HCT116 (cell line): ENCODE measurements around the gene NHLRC1. TPM values are rescaled to one million over a fixed set of nuclear protein-coding genes. Genes with fewer than 3 reads are reported as not detected.

Experiments used
- ATAC-seq: fragments of 200-7000 bp; cut with Tn5 transposase; 2 replicates; pipeline ENCODE4 v1.9.1; 2020; ENCODE audit warnings: mild to moderate bottlenecking, moderate library complexity
- BruUV-seq: library from RNA; stranded (reverse); fragments of 400-500 nt; replicated peaks from 2 replicates; lab custom pipeline; 2021; lab: Mats Ljungman, UMichigan
- CTCF ChIA-PET: fragments of 300-600 bp; sonication (Branson Sonifier 250); formaldehyde crosslinking; loops from one replicate; lab custom pipeline; 2021; ENCODE audit warnings: antibody characterized with exemption; lab: Charles Lee
- POLR2A ChIA-PET: fragments of 300-600, 350-600 bp; sonication (Branson Sonifier 250); formaldehyde crosslinking; loops from one replicate; lab custom pipeline; 2021; ENCODE audit warnings: antibody characterized with exemption; lab: Charles Lee
- RAD21 ChIA-PET, 2 experiments: fragments of 300-600 bp; sonication (Branson Sonifier 250); formaldehyde crosslinking; loops; one replicate each; lab custom pipeline; 2023; ENCODE audit warnings: low total read pairs in 2 of 2; ENCODE audit not compliant: uncharacterized antibody in 2 of 2, unreplicated experiment in 2 of 2, low non-redundant PET in 1 of 2; lab: Charles Lee
- DNase-seq: peaks from one replicate; pipeline ENCODE4 v3.0.0-alpha.2; 2010; ENCODE audit warnings: low read depth, low spot score
- H2AFZ ChIP-seq: fragments of 200-600 bp; shearing (Covaris generic), sonication (generic); 2 replicates; pipeline ENCODE4 v1.6.1; 2017; ENCODE audit warnings: low read depth, mixed run types, mixed read lengths, antibody characterized with exemption, low read length; ENCODE audit not compliant: poor library complexity, severe bottlenecking
- H3K27ac ChIP-seq: 2 replicates; pipeline ENCODE4 v1.5.1; 2012; ENCODE audit warnings: low read depth, low read length
- H3K27me3 ChIP-seq: fragments of 200-600 bp; sonication (generic); 2 replicates; pipeline ENCODE4 v1.6.1; 2016; ENCODE audit warnings: mixed run types, low read length, mixed read lengths; ENCODE audit not compliant: insufficient read depth
- H3K36me3 ChIP-seq, 2 experiments: fragments of 200-500 bp in 1 of 2; fragments of 200-600 bp in 1 of 2; sonication (Bioruptor generic) in 1 of 2; sonication (generic) in 1 of 2; 2 replicates each; pipeline versions ENCODE4 v1.5.1 to v1.6.1; 2014 to 2016; ENCODE audit warnings: low read length in 2 of 2, inconsistent platforms in 1 of 2, mixed read lengths in 1 of 2, mixed run types in 1 of 2; ENCODE audit not compliant: insufficient read depth in 2 of 2, control insufficient read depth in 1 of 2
- H3K4me1 ChIP-seq, 2 experiments: fragments of 200-600 bp in 1 of 2; sonication (generic) in 1 of 2; 2 replicates each; pipeline versions ENCODE4 v1.5.1 to v1.6.1; 2012 to 2017; ENCODE audit warnings: low read length in 2 of 2, inconsistent platforms in 1 of 2, mild to moderate bottlenecking in 1 of 2, mixed read lengths in 1 of 2, mixed run types in 1 of 2, moderate library complexity in 1 of 2; ENCODE audit not compliant: insufficient read depth in 2 of 2, control insufficient read depth in 1 of 2
- H3K4me2 ChIP-seq: fragments of 200-600 bp; sonication (generic); 2 replicates; pipeline ENCODE4 v1.6.1; 2017; ENCODE audit warnings: mixed run types, low read length, mixed read lengths
- H3K4me3 ChIP-seq, 2 experiments: fragments of 200-600 bp in 1 of 2; sonication (generic) in 1 of 2; replicated peaks in 1 of 2; 2 replicates each; pipeline ENCODE4 v1.5.1; 2011 to 2016; ENCODE audit warnings: low read length in 2 of 2, control low read depth in 1 of 2, low read depth in 1 of 2, mild to moderate bottlenecking in 1 of 2, mixed read lengths in 1 of 2, mixed run types in 1 of 2
- H3K79me2 ChIP-seq: fragments of 200-600 bp; sonication (generic); 2 replicates; pipeline ENCODE4 v1.6.1; 2017; ENCODE audit warnings: mild to moderate bottlenecking, mixed run types, low read length, moderate library complexity, mixed read lengths; ENCODE audit not compliant: insufficient read depth
- H3K9ac ChIP-seq: fragments of 200-600 bp; sonication (generic); 2 replicates; pipeline ENCODE4 v1.6.1; 2016; ENCODE audit warnings: low read length, mixed read lengths
- H3K9me2 ChIP-seq: fragments of 200-600 bp; sonication (generic), shearing (Covaris generic); 2 replicates; pipeline ENCODE4 v1.6.1; 2017; ENCODE audit warnings: mixed run types, mild to moderate bottlenecking, moderate library complexity; ENCODE audit not compliant: insufficient read depth
- H3K9me3 ChIP-seq, 2 experiments: fragments of 200-500 bp in 1 of 2; fragments of 200-600 bp in 1 of 2; sonication (Bioruptor generic) in 1 of 2; sonication (generic) in 1 of 2; 2 replicates each; pipeline ENCODE4 v1.6.1; 2014 to 2017; ENCODE audit warnings: low read length in 2 of 2, mixed read lengths in 2 of 2, inconsistent platforms in 1 of 2, low read depth in 1 of 2, mild to moderate bottlenecking in 1 of 2, mixed run types in 1 of 2, moderate library complexity in 1 of 2; ENCODE audit not compliant: control insufficient read depth in 1 of 2, insufficient read depth in 1 of 2
- H4K20me1 ChIP-seq: fragments of 200-600 bp; sonication (generic), shearing (Covaris generic); 2 replicates; pipeline ENCODE4 v1.6.1; 2017; ENCODE audit warnings: mixed run types, mild to moderate bottlenecking, moderate library complexity; ENCODE audit not compliant: insufficient read depth
- EZH2 ChIP-seq: fragments of 200-600 bp; sonication (generic); IDR thresholded peaks from 2 replicates; pipeline ENCODE4 v1.6.1; 2017; ENCODE audit warnings: antibody characterized with exemption, mixed run types
- EZH2phosphoT487 ChIP-seq: fragments of 200-600 bp; IDR thresholded peaks from 2 replicates; pipeline ENCODE4 v1.6.1; 2018; ENCODE audit warnings: antibody characterized with exemption, borderline replicate concordance
- POLR2AphosphoS5 ChIP-seq: IDR thresholded peaks from 2 replicates; pipeline ENCODE4 v1.6.1; 2011; ENCODE audit warnings: mild to moderate bottlenecking, low read depth, low read length, moderate library complexity
- SIN3A ChIP-seq: IDR thresholded peaks from 2 replicates; pipeline ENCODE4 v1.6.1; 2012; ENCODE audit warnings: low read depth
- TCF7L2 ChIP-seq: IDR thresholded peaks from 2 replicates; pipeline ENCODE4 v1.7.0; 2011; ENCODE audit warnings: borderline replicate concordance, inconsistent platforms; ENCODE audit not compliant: insufficient read depth, insufficient read length; ENCODE audit errors: extremely low read depth
- ZNF274 ChIP-seq: fragments of 200-500 bp; sonication (Bioruptor generic); IDR thresholded peaks from 2 replicates; pipeline ENCODE4 v1.6.1; 2014; ENCODE audit warnings: mild to moderate bottlenecking, low read depth, low read length, inconsistent platforms
- intact Hi-C: fragments of 100-400 bp; cut with micrococcal nuclease; formaldehyde crosslinking; loops from 2 replicates; pipeline ENCODE4 v1.10.0; 2022
- total RNA-seq: library from RNA; stranded (reverse); gene quantifications from one replicate; pipeline ENCODE4 v1.2.1, GENCODE V29; 2021; ENCODE audit not compliant: unreplicated experiment
- TF ChIP-seq, protein P1 (sequence below): IDR thresholded peaks from 2 replicates; pipeline ENCODE4 v1.6.1; 2012
- TF ChIP-seq, protein P2 (sequence below): IDR thresholded peaks from 2 replicates; pipeline ENCODE4 v1.6.1; 2011; ENCODE audit warnings: mild to moderate bottlenecking, low read length, moderate library complexity; ENCODE audit not compliant: insufficient replicate concordance; ENCODE audit errors: extremely low read depth

The NHLRC1 gene
- total RNA-seq, 1 experiment from 2014 or later = not detected

DNA sequence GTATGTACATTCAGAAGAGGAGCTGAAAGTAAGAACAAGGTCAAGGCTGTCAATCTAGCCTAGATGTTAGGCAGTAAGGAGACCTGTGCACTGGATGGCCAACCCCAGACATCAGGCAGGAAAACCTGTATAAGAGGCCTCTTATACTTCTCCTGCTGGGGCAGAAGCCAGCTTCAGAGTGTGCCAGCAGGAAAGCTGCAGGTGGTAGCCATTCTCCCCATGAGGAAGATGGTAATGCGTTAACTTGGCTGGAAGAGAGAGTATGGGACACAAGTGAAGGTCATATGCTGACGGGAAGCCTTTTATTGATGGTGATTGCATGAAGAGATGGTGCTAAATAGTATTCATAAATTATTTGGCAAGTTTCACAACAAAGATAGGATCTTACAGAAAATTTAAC, 20.6 kb downstream of the NHLRC1 start (continued):
- TF ChIP-seq TCF7L2 = no peak
- no peak for TF ChIP-seq SIN3A
- no peak for TF ChIP-seq EZH2
- no peak for TF ChIP-seq POLR2AphosphoS5
- TF ChIP-seq, protein P1, sequence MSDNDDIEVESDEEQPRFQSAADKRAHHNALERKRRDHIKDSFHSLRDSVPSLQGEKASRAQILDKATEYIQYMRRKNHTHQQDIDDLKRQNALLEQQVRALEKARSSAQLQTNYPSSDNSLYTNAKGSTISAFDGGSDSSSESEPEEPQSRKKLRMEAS = no peak
- no peak for TF ChIP-seq ZNF274
- TF ChIP-seq, all 23 proteins: peak for 0

DNA sequence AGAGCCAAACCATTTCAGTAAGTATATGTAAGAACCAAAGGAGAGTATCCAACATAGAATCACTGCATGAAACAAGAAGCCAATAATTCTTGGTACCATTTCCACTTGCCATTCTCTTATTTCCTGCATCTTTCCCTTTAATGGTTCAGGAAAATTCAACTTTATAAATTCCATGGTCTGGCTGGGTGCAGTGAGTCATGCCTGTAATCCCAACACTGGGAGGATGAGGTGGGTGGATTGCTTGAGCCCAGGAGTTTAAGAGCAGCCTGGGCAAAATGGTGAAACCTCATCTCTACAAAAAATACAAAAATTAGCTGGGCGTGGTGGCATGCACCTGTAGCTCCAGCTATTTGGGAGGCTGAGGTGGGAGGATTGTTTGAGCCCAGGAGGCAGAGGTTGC, 21.2 kb downstream of the NHLRC1 start:
- H3K27me3 ChIP-seq = no peaks in the 10 kb centered on the region
- no peaks in the 10 kb centered on the region for H3K4me1 ChIP-seq
- no peaks in the 10 kb centered on the region for H3K79me2 ChIP-seq
- no peak overlapping the region for H3K4me3 ChIP-seq
- no TSS peak for BruUV-seq
- H3K4me2 ChIP-seq = no peak overlapping the region
- TF ChIP-seq, protein P2, sequence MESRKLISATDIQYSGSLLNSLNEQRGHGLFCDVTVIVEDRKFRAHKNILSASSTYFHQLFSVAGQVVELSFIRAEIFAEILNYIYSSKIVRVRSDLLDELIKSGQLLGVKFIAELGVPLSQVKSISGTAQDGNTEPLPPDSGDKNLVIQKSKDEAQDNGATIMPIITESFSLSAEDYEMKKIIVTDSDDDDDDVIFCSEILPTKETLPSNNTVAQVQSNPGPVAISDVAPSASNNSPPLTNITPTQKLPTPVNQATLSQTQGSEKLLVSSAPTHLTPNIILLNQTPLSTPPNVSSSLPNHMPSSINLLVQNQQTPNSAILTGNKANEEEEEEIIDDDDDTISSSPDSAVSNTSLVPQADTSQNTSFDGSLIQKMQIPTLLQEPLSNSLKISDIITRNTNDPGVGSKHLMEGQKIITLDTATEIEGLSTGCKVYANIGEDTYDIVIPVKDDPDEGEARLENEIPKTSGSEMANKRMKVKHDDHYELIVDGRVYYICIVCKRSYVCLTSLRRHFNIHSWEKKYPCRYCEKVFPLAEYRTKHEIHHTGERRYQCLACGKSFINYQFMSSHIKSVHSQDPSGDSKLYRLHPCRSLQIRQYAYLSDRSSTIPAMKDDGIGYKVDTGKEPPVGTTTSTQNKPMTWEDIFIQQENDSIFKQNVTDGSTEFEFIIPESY = no peak
- TF ChIP-seq EZH2phosphoT487 = no peak
- CTCF ChIA-PET = no interaction called here
- POLR2A ChIA-PET = no interaction called here
- H3K9me2 ChIP-seq = no peaks in the 10 kb centered on the region
- DNase-seq (no peak), ATAC-seq (no peak)
- no peak overlapping the region for H3K9ac ChIP-seq
- no peaks in the 10 kb centered on the region for H3K36me3 ChIP-seq
- RAD21 ChIA-PET = no interaction called here
- intact Hi-C loops = no loop called here
- no peak overlapping the region for H2AFZ ChIP-seq
- H3K9me3 ChIP-seq = no peaks in the 10 kb centered on the region
- H3K27ac ChIP-seq = no peak overlapping the region
- no peaks in the 10 kb centered on the region for H4K20me1 ChIP-seq
